M059J (cell line): Measurements from ENCODE around the gene BRD8. TPM values are rescaled to one million over a fixed set of nuclear protein-coding genes. Genes with fewer than 3 reads are reported as not detected.
"Not testable (repeated sequence)": the region's sequence is repeated elsewhere in the genome, so short reads cannot be mapped to it uniquely, and the experiment has no call there.

Experiments used
- DNase-seq: peaks from one replicate; pipeline ENCODE4 v3.0.0-alpha.2; 2012; ENCODE audit warnings: low read depth
- total RNA-seq: library from RNA; depleted of rRNA; stranded (reverse); fragments of >200 nt; shearing (Covaris generic); gene quantifications from 2 replicates; pipeline ENCODE4 v1.2.3, GENCODE V29; 2014

BRD8 gene
- total RNA-seq, 1 experiment from 2014 or later: 38.8 TPM

DNA sequence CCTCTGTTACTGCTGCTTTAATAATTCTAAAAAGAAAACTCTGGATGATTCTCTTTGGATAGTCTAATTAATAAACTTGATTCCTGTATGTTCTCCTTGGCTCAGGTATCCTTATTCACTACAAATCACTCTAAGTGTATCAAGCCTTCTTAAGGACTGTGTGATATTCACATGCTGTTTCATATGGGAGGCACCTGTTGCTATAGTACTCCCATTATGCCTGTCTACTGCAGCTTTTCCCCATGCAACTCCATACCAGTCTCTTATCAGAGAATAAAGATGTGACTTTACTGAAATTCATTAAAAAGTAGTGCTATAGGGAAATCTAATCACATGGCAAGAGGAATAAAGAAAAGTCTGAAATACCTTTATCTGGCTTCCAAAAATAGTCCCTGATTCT is 14.7 kb downstream of the BRD8 start:
- DNase-seq: no peak

DNA sequence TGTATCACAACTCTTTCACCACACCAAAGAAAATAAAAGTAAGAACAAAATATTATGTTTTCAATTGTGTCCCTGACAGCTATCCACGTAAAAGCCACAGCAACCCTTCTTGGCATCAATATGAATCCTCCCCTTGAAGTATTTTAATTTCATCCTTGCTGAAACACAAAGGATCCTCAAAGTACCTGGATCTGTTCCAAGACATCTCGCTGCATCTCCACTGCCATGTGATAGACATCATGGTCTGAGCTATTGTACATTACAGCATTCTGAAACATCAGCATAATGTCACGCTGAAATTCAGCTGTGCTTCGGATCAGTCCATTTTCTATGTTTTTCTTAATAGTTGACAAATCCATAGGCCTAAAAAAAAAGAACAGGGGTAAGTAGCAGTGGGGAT is 17.7 kb downstream of the BRD8 start:
- DNase-seq: no peak

- DNase-seq: no peak
Observed at GRCh38 chr5:138159666-138160065, 18.8 kb downstream of the BRD8 start.

DNA sequence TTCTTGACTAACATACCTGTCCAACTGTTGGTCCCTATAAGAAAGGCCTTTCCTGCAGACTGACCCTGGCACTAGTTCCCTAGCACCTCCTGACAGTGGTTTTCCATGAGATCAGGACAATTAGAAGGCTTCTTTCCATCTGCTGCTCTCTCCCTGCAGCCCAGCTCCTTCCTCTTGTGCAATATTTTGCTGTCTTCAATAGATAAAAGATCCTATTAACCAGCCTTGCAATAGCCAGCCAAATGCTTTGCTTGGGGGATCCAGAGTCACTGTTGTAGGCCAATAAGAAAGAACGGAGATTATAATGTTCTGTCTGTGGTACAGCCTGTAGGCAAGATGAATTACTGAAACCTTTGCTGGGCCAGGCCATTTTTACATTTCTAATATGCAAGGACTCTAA is 20.8 kb downstream of the BRD8 start:
- no peak for DNase-seq

GRCh38 chr5:138155977-138156376 is 22.5 kb downstream of the BRD8 start:
- not testable (repeated sequence) for DNase-seq

- DNase-seq: peak; percentile 18
Observed at GRCh38 chr5:138149530-138149929, 28.9 kb downstream of the BRD8 start.

DNA sequence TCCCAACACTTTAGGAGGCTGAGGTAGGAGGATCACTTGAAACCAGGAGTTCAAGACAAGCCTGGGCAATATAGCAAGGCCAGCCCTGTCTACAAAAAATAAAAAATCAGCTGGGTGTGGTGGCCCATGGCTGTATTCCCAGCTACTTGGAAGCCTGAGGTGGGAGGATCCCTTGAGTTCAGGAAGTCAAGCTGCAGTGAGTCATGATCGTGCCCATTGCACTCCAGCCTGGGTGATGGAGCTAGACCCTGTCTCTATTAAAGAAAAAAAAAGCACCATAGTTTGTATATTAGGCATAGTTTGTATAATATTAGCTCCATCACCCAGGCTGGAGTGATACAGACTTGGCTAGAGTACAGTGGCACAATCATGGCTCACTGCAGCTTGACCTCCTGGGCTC is 29.6 kb downstream of the BRD8 start:
- DNase-seq: peak; percentile 84

DNA sequence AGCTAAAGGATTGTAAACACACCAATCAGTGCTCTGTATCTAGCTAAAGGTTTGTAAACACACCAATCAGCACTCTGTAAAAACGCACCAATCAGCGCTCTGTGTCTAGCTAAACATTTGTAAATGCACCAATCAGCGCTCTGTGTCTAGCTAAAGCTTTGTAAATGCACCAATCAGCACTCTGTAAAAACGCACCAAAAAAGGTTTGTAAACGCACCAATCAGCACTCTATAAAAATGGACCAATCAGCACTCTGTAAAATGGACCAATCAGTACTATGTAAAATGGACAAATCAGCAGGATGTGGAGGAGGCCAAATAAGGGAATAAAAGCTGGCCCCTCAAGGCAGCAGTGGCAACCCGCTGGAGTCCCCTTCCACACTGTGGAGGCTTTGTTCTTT is 34.9 kb downstream of the BRD8 start:
- not testable (repeated sequence) for DNase-seq

- no peak for DNase-seq
Observed at GRCh38 chr5:138141734-138142133, 36.7 kb downstream of the BRD8 start.

- no peak for DNase-seq
Observed at GRCh38 chr5:138140268-138140667, 38.2 kb downstream of the BRD8 start.

DNA sequence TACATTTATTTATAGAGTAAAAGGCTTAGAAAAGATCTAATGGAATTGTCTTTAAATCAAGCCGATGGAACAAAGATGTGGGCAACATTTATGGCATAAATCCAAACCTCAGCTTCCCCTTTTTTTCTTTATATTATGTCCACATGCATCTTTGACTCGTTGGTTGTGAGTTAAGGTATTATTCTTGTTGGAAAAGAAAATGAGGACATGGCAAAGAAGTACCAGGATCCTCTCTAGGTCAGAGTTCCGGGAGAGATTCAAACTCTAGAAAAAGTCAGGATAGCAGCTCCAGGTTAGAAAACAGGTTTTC is 38.7 kb downstream of the BRD8 start:
- no peak for DNase-seq

DNA sequence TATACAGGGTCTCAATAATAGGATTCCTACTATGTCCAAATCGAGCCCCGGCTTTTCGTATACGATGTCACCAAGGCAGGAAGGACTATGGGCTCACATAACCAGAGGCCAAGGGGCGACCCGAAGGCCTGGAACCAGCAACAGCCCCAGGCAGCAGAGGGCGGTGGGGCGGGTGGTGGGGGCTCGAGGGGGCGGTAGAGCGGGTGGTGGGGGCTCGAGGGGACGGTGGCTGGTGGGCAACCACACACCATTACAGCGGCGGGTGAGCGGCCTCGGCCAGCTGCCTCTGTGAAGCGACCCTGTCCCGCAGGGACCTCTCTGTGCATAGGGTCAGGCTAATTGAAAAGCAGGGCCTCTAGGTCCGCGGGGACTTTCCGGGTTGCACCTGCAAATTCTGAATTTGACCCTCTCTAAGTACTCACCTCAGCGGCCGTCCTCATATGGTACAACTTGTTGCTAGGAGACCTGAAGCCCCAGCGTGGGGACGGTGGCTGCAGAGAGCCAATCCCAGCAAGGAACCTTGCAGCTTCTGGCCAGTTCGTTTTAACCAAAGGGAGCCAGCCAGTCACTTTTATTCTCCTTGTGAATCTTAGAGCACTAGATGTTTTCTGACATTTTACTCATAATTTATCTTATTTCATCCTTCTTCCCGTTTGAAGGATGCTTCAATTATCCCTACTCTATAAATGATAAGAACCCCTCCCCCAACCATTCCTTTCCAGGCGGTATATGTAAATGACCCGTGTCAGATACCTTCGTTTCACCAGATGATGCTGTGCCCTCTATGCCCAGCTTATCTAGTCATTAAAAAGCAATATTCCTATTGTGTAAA is 39.3 kb downstream of the BRD8 start, which contains the start of gene NME5:
Gene NME5 (minus strand): TSS at position 480 of the 832 bp plus-strand sequence. CDS start 648 bp downstream, outside the sequence.
- DNase-seq: peak; percentile 54

DNA sequence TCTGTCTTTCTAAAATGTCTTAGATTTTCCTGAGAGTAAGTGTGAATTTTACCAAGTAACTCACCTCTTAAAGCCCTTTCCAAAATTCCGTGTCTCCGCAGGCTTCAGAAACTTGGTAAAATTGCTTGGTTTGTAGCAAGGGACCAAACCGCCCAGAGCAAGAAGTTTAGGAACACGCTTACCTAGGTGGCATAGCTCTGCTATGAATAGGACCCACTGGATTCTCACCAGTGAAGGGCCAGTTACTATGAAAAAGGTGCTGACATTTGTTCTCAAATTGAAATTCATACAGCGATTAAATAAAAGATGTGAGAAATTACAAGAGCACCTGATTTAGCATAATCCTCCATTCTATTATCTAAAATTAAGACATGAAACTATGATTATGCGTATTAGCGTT is 45.9 kb downstream of the BRD8 start:
- no peak for DNase-seq

GRCh38 chr5:138129347-138129746 is 49.1 kb downstream of the BRD8 start:
- no peak for DNase-seq

- DNase-seq: no peak
Observed at GRCh38 chr5:138128334-138128733, 50.1 kb downstream of the BRD8 start.

DNA sequence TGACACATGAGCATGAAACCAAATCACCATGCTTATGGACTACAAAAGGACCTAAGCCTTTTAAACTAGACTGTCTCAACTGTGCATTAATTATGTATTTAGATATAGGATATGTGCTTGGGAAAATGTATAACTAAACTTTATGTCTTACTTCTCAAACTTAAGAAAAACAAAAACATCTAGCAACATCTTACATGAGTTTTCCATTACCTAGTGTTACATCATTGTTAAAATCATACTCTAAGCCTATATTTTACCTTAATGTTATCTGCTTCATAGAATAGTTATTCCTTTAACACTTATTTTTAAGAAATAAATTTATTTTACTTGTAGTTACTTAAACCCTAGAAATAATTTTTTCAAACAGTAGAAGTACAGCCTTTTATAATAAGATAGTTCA is 63.2 kb downstream of the BRD8 start:
- no peak for DNase-seq

GRCh38 chr5:138111937-138112336 is 66.5 kb downstream of the BRD8 start:
- peak; percentile 80 for DNase-seq

DNA sequence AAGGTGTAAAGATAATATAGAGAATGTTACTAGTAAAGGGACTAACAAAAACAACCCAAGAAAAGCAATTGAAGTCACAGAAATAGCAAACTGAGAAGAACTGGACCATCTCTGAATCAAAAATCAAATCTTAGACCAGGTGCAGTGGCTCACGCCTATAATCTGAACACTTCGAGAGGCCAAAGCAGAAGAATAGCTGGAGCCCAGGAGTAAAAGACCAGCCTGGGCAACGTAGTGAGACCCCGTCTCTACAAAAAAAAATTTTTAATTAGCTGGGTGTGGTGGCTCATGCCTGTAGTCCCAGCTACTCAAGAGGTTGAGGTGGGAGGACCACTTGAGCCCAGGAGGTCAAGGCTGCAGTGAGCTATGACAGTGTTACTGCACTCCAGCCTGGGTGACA is 67.2 kb downstream of the BRD8 start:
- no peak for DNase-seq

DNA sequence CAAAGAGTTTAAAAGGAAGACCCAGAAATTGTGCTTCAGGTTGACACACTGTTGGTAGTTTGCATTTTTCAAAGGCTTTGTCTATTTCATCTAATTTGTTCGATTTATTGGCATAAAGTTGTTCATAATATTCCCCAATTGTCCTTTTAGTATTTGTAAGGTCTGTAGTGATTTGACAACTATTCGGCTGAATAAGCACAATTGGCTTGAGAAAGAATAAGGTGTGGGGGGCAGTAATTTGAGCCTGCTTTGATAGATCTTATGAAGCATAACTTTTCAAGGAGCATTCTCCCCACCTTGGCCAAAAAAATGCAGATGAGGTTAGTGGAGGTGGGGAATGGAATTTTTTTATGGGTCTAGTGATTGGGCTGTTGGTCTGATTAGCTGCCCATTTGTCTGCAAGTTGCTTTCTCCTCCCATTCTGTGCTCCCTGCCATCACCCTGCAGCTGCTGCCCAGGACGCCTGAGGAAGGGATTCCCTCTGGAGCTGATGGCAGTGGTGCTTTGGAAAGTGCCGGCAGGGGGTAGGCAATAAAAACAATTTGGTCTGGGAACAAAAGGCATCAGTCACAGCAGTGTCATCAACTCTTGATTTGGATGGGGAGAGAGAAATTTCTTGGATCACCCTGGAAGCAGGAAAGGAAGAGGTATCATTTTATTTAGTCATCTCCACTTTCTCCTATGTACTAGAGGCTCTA is 68.0 kb downstream of the BRD8 start:
- peak; percentile 73 for DNase-seq

DNA sequence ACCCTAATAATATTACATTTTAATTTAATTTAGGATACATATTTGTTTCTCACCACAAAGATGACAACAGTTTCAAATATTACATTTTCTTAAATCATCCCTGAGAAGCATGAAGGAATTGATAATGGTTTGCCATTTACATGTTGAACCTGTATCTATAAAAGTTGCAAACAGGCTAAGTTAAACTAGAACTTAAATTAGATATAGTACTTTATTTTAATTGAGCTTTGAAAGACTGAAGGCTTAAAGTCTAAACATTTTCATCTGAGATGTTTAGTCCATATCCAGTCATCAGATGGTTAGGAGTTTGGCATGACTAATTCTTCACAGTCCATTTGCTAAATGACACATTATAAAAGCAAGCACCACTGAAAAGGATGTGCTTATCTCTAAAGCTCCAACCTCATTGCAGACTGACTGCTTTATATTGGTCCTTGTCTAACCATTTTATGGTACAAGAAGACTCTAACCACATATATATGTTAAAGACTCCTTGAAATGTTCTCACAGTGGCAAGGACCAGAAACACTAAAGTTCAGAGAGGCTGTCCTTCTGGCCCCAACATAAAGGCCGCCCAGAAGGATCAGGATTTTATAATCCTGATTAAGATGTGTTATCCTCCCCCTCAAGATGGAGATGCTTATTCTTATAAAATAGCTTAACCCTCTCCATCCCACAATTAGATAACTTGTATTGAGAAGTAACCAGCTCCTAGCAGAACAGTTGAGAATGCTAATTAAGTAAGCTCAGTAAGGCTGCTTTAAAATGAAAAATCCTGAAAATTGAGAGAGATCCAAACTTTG is 68.8 kb downstream of the BRD8 start:
- DNase-seq: peak; percentile 69

DNA sequence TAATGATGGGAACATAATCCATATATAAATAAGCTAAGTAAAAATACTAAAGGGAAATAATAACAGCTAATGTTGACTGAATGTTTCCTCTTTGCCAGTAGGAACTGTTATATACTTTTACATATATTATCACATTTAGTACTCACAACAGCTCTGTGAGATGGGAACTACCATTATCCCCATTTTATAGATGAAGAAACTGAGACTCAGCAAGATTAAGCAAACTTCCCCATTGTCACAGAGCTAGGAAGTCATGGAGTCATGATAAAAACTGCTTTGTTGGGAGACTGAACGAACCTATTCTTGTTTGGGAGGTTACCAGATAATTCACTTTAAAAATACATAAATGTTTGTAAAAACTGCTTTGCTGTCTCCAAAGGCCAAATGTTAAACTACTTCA is 71.2 kb downstream of the BRD8 start:
- DNase-seq: no peak

- no peak for DNase-seq
Observed at GRCh38 chr5:138105709-138106108, 72.7 kb downstream of the BRD8 start.

- no peak for DNase-seq
Observed at GRCh38 chr5:138103319-138103637, 75.2 kb downstream of the BRD8 start.
